Fibroblast of mammary gland (primary cell): ENCODE data around the gene ZNF490.
"Not testable (repeated sequence)": the region's sequence is repeated elsewhere in the genome, so short reads cannot be mapped to it uniquely, and the experiment has no call there.

Experiments used
- DNase-seq: peaks from one replicate; pipeline ENCODE4 v3.0.0-alpha.2; 2010; ENCODE audit warnings: low read depth
- H3K4me3 ChIP-seq: 2 replicates; pipeline ENCODE4 v1.5.1; 2011; ENCODE audit warnings: low read depth, mild to moderate bottlenecking, low read length, moderate library complexity; ENCODE audit not compliant: control insufficient read depth
- CTCF ChIP-seq: conservative IDR thresholded peaks from 2 replicates; pipeline ENCODE4 v1.5.1; 2011; ENCODE audit warnings: low read depth, low read length, inconsistent platforms; ENCODE audit not compliant: control insufficient read depth, insufficient read depth

The ZNF490 gene

GRCh38 chr19:12574036-12574435 is 36.6 kb downstream of the ZNF490 start:
- TF ChIP-seq CTCF = no peak
- H3K4me3 ChIP-seq = no peak overlapping the region
- DNase-seq = no peak

GRCh38 chr19:12567951-12568350 is 42.7 kb downstream of the ZNF490 start:
- H3K4me3 ChIP-seq = no peak overlapping the region
- peak; percentile 28 for DNase-seq
- no peak for TF ChIP-seq CTCF

GRCh38 chr19:12566380-12566779 is 44.2 kb downstream of the ZNF490 start:
- DNase-seq, H3K4me3 ChIP-seq: not testable (repeated sequence)

GRCh38 chr19:12564016-12564664 is 46.5 kb downstream of the ZNF490 start:
- peak; percentile 97 for TF ChIP-seq CTCF
- peak; percentile 86 for DNase-seq
- H3K4me3 ChIP-seq = no peak overlapping the region

GRCh38 chr19:12555456-12555930 is 55.1 kb downstream of the ZNF490 start:
- no peak for DNase-seq
- no peak for TF ChIP-seq CTCF
- H3K4me3 ChIP-seq = no peak overlapping the region

- DNase-seq = peak; percentile 98
- TF ChIP-seq CTCF = no peak
- H3K4me3 ChIP-seq = peak within 1 kb of the TSS; percentile 86
Measured at GRCh38 chr19:12551060-12551832, 59.4 kb downstream of the ZNF490 start, which contains the start of gene ZNF564. ZNF564 (minus strand) TSS chr19:12551482; CDS start chr19:12551332, 150 bp downstream.

GRCh38 chr19:12546903-12547302 is 63.7 kb downstream of the ZNF490 start:
- TF ChIP-seq CTCF = no peak
- no peak for DNase-seq
- H3K4me3 ChIP-seq = no peak overlapping the region
